Endothelial cell (in vitro differentiated cells): ENCODE data around the gene RGS7. TPM values are rescaled to one million over a fixed set of nuclear protein-coding genes. Genes with fewer than 3 reads are reported as not detected.

Experiments
- DNase-seq: peaks from one replicate; pipeline ENCODE4 v3.0.0; 2021; ENCODE audit warnings: low spot score
- H3K27ac Mint-ChIP-seq: one replicate; pipeline ENCODE4 v1.8.0; 2021; ENCODE audit warnings: mixed read lengths, inconsistent platforms; ENCODE audit not compliant: unreplicated experiment
- H3K27me3 Mint-ChIP-seq: one replicate; pipeline ENCODE4 v1.8.0; 2021; ENCODE audit warnings: mild to moderate bottlenecking, moderate library complexity, mixed read lengths, inconsistent platforms; ENCODE audit not compliant: unreplicated experiment
- H3K36me3 Mint-ChIP-seq: one replicate; pipeline ENCODE4 v1.8.0; 2021; ENCODE audit warnings: mild to moderate bottlenecking, low read depth, mixed read lengths, inconsistent platforms; ENCODE audit not compliant: unreplicated experiment
- H3K4me1 Mint-ChIP-seq: one replicate; pipeline ENCODE4 v1.8.0; 2021; ENCODE audit warnings: mild to moderate bottlenecking, mixed read lengths, inconsistent platforms; ENCODE audit not compliant: unreplicated experiment
- H3K4me3 Mint-ChIP-seq: one replicate; pipeline ENCODE4 v1.8.0; 2021; ENCODE audit warnings: mild to moderate bottlenecking, mixed read lengths, inconsistent platforms; ENCODE audit not compliant: unreplicated experiment
- H3K9me3 Mint-ChIP-seq: one replicate; pipeline ENCODE4 v1.8.0; 2021; ENCODE audit warnings: mixed read lengths, inconsistent platforms; ENCODE audit not compliant: unreplicated experiment
- CTCF ChIP-seq: fragments of 200-600 bp; sonication (generic); IDR thresholded peaks from one replicate; pipeline ENCODE4 v1.5.0; 2021; ENCODE audit warnings: antibody characterized with exemption; ENCODE audit not compliant: unreplicated experiment
- total RNA-seq: library from RNA; stranded (reverse); fragmentation: NEBNext Ultra II Directional; extraction: Animal tissue kit (Norgen Biotek cat#: 25700); gene quantifications from one replicate; pipeline ENCODE4 v1.2.1, GENCODE V29; 2021; ENCODE audit not compliant: unreplicated experiment

The RGS7 gene
- total RNA-seq, 1 donor from 2014 or later = 1.4 TPM

GRCh38 chr1:241020851-241021697 lies 335.9 kb downstream of the RGS7 start:
- H3K9me3 Mint-ChIP-seq = no peaks in the 10 kb centered on the region
- H3K4me3 Mint-ChIP-seq = no peak overlapping the region
- no peaks in the 10 kb centered on the region for H3K4me1 Mint-ChIP-seq
- no peak overlapping the region for H3K27ac Mint-ChIP-seq
- TF ChIP-seq CTCF = no peak
- H3K27me3 Mint-ChIP-seq = no peaks in the 10 kb centered on the region
- no peak for DNase-seq
- H3K36me3 Mint-ChIP-seq = no peaks in the 10 kb centered on the region

GRCh38 chr1:241012708-241013340 lies 344.2 kb downstream of the RGS7 start:
- no peaks in the 10 kb centered on the region for H3K27me3 Mint-ChIP-seq
- DNase-seq = no peak
- no peaks in the 10 kb centered on the region for H3K36me3 Mint-ChIP-seq
- TF ChIP-seq CTCF = no peak
- no peaks in the 10 kb centered on the region for H3K4me1 Mint-ChIP-seq
- H3K27ac Mint-ChIP-seq = no peak overlapping the region
- no peaks in the 10 kb centered on the region for H3K9me3 Mint-ChIP-seq
- H3K4me3 Mint-ChIP-seq = no peak overlapping the region

- Mint-ChIP-seq H3K36me3 (no peaks in the 10 kb centered on the region), H3K4me3 (no peak overlapping the region), H3K4me1 (peaks cover 4% of the 10 kb centered on the region), H3K27me3 (no peaks in the 10 kb centered on the region), H3K9me3 (no peaks in the 10 kb centered on the region), H3K27ac (no peak overlapping the region)
- DNase-seq = no peak
- no peak for TF ChIP-seq CTCF
Measured at GRCh38 chr1:241007668-241008067, 349.3 kb downstream of the RGS7 start.

- H3K27me3 Mint-ChIP-seq = peaks cover 2% of the 10 kb centered on the region
- H3K36me3 Mint-ChIP-seq = no peaks in the 10 kb centered on the region
- no peak overlapping the region for H3K27ac Mint-ChIP-seq
- no peak for DNase-seq
- H3K9me3 Mint-ChIP-seq = no peaks in the 10 kb centered on the region
- peaks cover 3% of the 10 kb centered on the region for H3K4me1 Mint-ChIP-seq
- no peak for TF ChIP-seq CTCF
- H3K4me3 Mint-ChIP-seq = no peak overlapping the region
Measured at GRCh38 chr1:240999826-241000225, 357.2 kb downstream of the RGS7 start.

GRCh38 chr1:240998441-240999015 lies 358.5 kb downstream of the RGS7 start:
- no peak for DNase-seq
- no peak overlapping the region for H3K4me3 Mint-ChIP-seq
- no peak overlapping the region for H3K27ac Mint-ChIP-seq
- TF ChIP-seq CTCF = no peak
- no peaks in the 10 kb centered on the region for H3K36me3 Mint-ChIP-seq
- no peaks in the 10 kb centered on the region for H3K4me1 Mint-ChIP-seq
- no peaks in the 10 kb centered on the region for H3K9me3 Mint-ChIP-seq
- H3K27me3 Mint-ChIP-seq = peaks cover 2% of the 10 kb centered on the region
